ENCODE measurements around the gene LMOD1.
"Not testable (repeated sequence)": the region's sequence is repeated elsewhere in the genome, so short reads cannot be mapped to it uniquely, and the experiment has no call there.

The LMOD1 gene

GRCh38 chr1:201912832-201913231, 33.5 kb downstream of the LMOD1 start:
- DNase-seq = peak; percentile 29

- no peak for DNase-seq
Observed at GRCh38 chr1:201911826-201912571, 34.3 kb downstream of the LMOD1 start.

- DNase-seq = no peak
Observed at GRCh38 chr1:201907621-201908020, 38.7 kb downstream of the LMOD1 start.

- no peak for DNase-seq
Observed at GRCh38 chr1:201906336-201906735, 40.0 kb downstream of the LMOD1 start.

- DNase-seq = no peak
Observed at GRCh38 chr1:201905234-201905890, 41.0 kb downstream of the LMOD1 start.

GRCh38 chr1:201904579-201904978, 41.8 kb downstream of the LMOD1 start:
- DNase-seq = peak; percentile 92

- DNase-seq = peak; percentile 85
Observed at GRCh38 chr1:201903135-201903534, 43.2 kb downstream of the LMOD1 start.

- DNase-seq = peak; percentile 66
Observed at GRCh38 chr1:201902198-201902597, 44.1 kb downstream of the LMOD1 start.

GRCh38 chr1:201901036-201901435, 45.3 kb downstream of the LMOD1 start:
- not testable (repeated sequence) for DNase-seq

GRCh38 chr1:201900476-201900875, 45.9 kb downstream of the LMOD1 start:
- DNase-seq = no peak

GRCh38 chr1:201899683-201900429, 46.5 kb downstream of the LMOD1 start:
- DNase-seq = no peak

- no peak for DNase-seq
Observed at GRCh38 chr1:201898992-201899391, 47.4 kb downstream of the LMOD1 start.

- no peak for DNase-seq
Observed at GRCh38 chr1:201898240-201898894, 48.0 kb downstream of the LMOD1 start.

GRCh38 chr1:201896951-201897391, 49.4 kb downstream of the LMOD1 start:
- DNase-seq = peak; percentile 91

- DNase-seq = peak; percentile 91
Observed at GRCh38 chr1:201895913-201896807, 50.2 kb downstream of the LMOD1 start.

GRCh38 chr1:201895120-201895665, 51.2 kb downstream of the LMOD1 start:
- no peak for DNase-seq

- DNase-seq = no peak
Observed at GRCh38 chr1:201894343-201895119, 51.8 kb downstream of the LMOD1 start.

GRCh38 chr1:201893431-201893830, 52.9 kb downstream of the LMOD1 start:
- DNase-seq = peak; percentile 44

GRCh38 chr1:201892211-201892610, 54.1 kb downstream of the LMOD1 start:
- DNase-seq = no peak

GRCh38 chr1:201891451-201892045, 54.8 kb downstream of the LMOD1 start:
- no peak for DNase-seq

Measured in EL (cell line).